Activated CD8-positive, alpha-beta T cell treated with anti-CD3 and anti-CD28 coated beads, Interleukin-2, amount 10 ng/mL, durations not matched to agents 7 days and 5 days (primary cell): ENCODE results near the gene CBARP. TPM values are rescaled to one million over a fixed set of nuclear protein-coding genes. Genes with fewer than 3 reads are reported as not detected.

Source experiments
- ATAC-seq: fragments of 150-1000 bp; cut with Tn5 transposase; one replicate; pipeline ENCODE4 v1.10.0; 2021; ENCODE audit warnings: moderate library complexity
- CTCF ChIA-PET: fragments of 350-600 bp; sonication (Branson Sonifier 250); formaldehyde crosslinking; loops from one replicate; lab custom pipeline; 2021; ENCODE audit warnings: antibody characterized with exemption; lab: Charles Lee
- POLR2A ChIA-PET: fragments of 350-600 bp; sonication (Branson Sonifier 250); formaldehyde crosslinking; loops from one replicate; lab custom pipeline; 2021; ENCODE audit warnings: antibody characterized with exemption; lab: Charles Lee
- DNase-seq: peaks from one replicate; pipeline ENCODE4 v3.0.0-alpha.2; 2020
- H3K27ac Mint-ChIP-seq: one replicate; pipeline ENCODE4 v1.8.0; 2021; ENCODE audit warnings: mild to moderate bottlenecking, mixed read lengths
- H3K27me3 Mint-ChIP-seq: one replicate; pipeline ENCODE4 v1.8.0; 2021; ENCODE audit warnings: low read depth, mixed read lengths
- H3K36me3 Mint-ChIP-seq: one replicate; pipeline ENCODE4 v1.8.0; 2021; ENCODE audit warnings: low read depth, mixed read lengths
- H3K4me1 Mint-ChIP-seq: one replicate; pipeline ENCODE4 v1.8.0; 2021; ENCODE audit warnings: low read depth, mixed read lengths
- H3K4me3 Mint-ChIP-seq: one replicate; pipeline ENCODE4 v1.8.0; 2021; ENCODE audit warnings: mild to moderate bottlenecking, mixed read lengths
- H3K9me3 Mint-ChIP-seq: one replicate; pipeline ENCODE4 v1.8.0; 2022; ENCODE audit warnings: mixed read lengths; ENCODE audit not compliant: insufficient read depth
- total RNA-seq, 2 experiments: library from RNA; stranded (reverse); gene quantifications; one replicate each; pipeline ENCODE4 v1.2.3, GENCODE V29; 2021

The CBARP gene, protein sequence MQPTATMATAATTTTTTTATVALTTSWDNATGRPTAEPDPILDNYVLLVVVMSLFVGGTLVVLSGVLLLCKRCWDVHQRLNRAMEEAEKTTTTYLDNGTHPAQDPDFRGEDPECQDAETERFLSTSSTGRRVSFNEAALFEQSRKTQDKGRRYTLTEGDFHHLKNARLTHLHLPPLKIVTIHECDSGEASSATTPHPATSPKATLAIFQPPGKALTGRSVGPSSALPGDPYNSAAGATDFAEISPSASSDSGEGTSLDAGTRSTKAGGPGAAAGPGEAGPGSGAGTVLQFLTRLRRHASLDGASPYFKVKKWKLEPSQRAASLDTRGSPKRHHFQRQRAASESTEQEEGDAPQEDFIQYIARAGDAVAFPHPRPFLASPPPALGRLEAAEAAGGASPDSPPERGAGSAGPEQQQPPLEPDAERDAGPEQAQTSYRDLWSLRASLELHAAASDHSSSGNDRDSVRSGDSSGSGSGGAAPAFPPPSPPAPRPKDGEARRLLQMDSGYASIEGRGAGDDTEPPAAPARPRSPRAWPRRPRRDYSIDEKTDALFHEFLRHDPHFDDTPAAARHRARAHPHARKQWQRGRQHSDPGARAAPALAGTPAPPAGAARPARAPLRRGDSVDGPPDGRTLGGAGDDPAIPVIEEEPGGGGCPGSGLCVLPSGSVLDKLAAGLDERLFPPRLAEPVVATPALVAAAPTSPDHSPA
- total RNA-seq: under 1 TPM in 1 of 2 experiments, not detected in 1; 0.10 TPM

DNA sequence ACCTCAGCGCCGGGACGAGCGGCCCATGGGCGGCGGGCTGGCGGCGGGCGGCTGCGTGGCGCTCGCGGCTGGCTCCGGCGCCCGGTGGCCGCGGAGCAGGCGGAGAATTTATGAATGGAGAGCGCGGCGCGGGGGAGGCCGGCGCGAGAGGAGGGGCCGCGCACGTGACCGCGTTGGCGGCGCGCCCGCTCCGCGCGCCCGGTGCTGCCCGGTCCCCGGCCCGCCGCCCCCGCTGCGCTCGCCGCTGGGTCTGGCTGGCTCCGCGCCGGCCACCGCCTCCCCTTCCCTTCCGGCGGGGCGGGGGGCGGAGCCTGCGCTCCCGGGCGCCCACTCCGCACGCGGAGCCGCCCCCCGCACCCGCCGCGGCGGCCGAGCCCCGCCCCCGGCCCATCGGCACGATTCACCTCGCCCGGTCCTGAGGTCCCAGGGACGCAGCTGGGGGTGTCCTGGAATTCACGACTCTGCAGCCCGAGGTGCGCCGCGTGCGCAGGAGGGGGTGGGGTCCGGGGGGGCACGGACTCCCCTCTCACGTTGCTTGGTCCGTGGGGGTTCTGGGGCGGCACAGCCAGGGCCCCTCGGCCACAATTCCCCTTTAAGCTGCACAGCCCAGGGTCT, at the start of gene CBARP:
TSS of gene CBARP (minus strand) at position 252 of the 615 bp plus-strand sequence. CDS start 1,905 bp downstream, outside the sequence.
- CTCF ChIA-PET: interaction anchor here (0.9 to 1.5 kb wide), 3 partner anchors 15 to 31 kb away, joined by 3 to 4 read pairs (median 3); no protein-coding TSS in a partner anchor

DNA sequence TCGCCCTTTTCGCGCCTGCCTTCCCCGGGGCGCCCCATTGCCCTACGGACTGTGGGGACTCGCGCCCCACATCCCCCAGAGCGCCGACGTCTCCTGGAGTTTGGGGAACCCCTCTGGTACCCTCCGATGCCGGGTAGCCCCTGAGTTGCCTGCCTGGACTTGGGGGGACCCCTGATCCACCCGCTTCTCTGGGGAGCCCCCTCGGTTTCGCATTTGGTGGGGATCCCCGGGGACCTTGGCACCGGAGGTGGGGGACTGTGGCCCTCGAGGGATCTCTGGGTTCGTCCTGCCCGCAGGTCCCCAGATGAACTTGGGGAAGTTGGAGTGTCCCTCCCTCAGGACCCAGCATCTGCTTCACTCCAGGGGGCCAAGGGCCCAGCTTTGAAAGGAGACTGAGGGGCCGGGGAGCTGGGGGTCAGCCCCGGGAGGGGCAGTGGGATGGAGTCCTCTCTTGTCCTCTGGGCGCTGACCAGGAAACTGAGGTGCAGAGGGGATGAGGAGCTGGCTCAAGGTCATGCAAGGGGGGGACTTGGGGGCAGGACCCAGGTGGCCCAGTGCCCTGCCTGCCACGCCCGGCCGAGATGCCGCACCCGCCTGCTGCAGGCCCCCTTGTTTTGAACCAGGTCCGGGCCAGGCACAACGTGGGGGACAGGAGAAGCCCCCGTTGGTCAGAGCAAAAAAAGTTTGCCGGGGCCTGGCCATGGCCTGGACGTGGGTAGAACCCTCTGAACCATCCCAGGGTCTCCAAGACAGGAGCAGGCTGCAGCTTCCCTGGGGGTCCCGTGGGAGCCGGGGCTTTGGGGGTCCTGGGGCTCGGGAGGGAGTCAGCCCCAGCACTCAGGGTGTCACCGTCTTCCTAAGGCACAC, 48.9 kb upstream of the CBARP start:
- DNase-seq (no peak), ATAC-seq (no peak)
- H3K36me3 Mint-ChIP-seq: no peaks in the 10 kb centered on the region
- ChIA-PET CTCF (no interaction called here), POLR2A (no interaction called here)
- peaks cover 8% of the 10 kb centered on the region for H3K4me1 Mint-ChIP-seq
- H3K27me3 Mint-ChIP-seq: peaks cover 25% of the 10 kb centered on the region
- H3K9me3 Mint-ChIP-seq: no peaks in the 10 kb centered on the region
- H3K27ac Mint-ChIP-seq: no peak overlapping the region
- peak overlapping the region; percentile 36 for H3K4me3 Mint-ChIP-seq

More for the DNA sequence above, at the start of gene CBARP:
- no peak for DNase-seq
- POLR2A ChIA-PET: no interaction called here
- ATAC-seq: peak; percentile 2
- Mint-ChIP-seq H3K27ac (peak within 1 kb of the TSS; percentile 32), H3K4me3 (peak within 1 kb of the TSS; percentile 67), H3K27me3 (peaks cover 17% of the 10 kb centered on the region), H3K36me3 (no peaks in the 10 kb centered on the region), H3K9me3 (no peaks in the 10 kb centered on the region), H3K4me1 (peaks cover 20% of the 10 kb centered on the region)

DNA sequence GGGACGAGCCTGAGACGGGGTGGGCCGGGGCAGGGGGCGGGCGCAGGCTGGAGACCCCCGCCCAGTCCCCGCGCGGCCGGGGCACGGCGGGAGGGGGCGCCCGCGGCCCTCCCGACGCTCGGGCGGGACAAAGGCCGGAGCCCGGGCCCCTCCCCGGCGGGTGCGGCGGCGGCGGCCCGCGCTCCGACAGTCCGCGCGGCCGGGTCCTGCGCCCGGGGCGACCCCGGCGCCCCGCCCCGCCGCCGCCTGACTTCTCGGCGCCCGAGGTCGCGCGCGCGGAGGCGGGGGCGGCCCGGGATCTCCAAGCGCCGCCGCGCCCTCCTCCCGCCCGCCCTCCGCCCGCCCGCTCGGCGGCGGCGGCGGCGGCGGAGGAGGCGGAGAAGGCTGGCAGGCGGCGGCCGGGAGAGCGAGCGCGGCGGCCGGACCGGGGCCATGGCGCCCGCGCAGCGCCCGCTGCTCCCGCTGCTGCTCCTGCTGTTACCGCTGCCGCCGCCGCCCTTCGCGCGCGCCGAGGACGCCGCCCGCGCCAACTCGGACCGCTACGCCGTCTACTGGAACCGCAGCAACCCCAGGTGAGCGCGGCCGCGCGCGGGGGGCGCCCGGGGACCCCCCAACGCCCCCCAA, 48.0 kb upstream of the CBARP start, which contains the start of gene EFNA2:
TSS of gene EFNA2 (plus strand) at position 137 of the 624 bp plus-strand sequence. CDS start at position 433, 296 bp downstream.
- peaks cover 10% of the 10 kb centered on the region for H3K4me1 Mint-ChIP-seq
- H3K27ac Mint-ChIP-seq: no peak within 1 kb of the TSS
- ATAC-seq: no peak
- ChIA-PET POLR2A (no interaction called here), CTCF (no interaction called here)
- peak within 1 kb of the TSS; percentile 36 for H3K4me3 Mint-ChIP-seq
- H3K36me3 Mint-ChIP-seq: no peaks in the 10 kb centered on the region
- no peaks in the 10 kb centered on the region for H3K9me3 Mint-ChIP-seq
- H3K27me3 Mint-ChIP-seq: peaks cover 25% of the 10 kb centered on the region
- DNase-seq: no peak

DNA sequence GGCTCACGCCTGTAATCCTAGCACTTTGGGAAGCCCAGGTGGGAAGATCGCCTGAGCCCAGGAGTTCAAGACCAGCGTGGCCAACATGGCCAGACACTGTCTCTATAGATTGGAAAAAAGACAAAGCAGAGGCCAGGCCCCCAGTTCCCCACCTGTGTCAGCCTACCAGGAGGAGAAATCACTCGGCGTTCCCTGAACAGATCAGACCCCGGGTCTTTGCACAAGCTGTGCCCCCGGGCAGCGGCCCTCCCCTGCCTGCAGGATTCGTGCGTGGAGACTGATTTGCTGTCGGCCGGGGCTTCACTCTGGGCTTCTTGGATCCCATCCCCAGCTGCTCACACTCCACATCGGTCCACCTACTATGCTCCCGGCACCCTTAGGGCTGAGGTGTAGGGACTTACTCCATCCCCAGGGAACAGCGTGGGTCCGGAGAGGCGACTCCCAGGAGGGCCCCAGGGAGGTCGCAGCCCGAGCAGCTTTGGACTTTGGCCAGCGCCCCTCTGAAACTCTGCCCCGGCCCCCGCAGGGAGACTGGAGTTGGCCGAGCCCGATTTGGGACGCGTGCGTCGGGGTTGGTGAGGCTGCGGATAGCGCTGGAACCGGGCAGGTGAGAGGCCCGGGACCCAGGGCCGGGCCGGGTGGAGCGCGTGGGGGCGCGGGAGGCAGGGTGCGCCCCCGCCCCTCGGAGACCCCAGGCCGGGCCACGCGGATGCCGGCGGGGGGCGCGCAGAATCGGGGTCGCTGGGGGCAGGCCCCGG, 47.4 kb upstream of the CBARP start:
- DNase-seq: no peak
- Mint-ChIP-seq H3K9me3 (no peaks in the 10 kb centered on the region), H3K4me3 (no peak overlapping the region), H3K27ac (no peak overlapping the region), H3K27me3 (peaks cover 25% of the 10 kb centered on the region), H3K4me1 (peaks cover 10% of the 10 kb centered on the region), H3K36me3 (peaks cover 3% of the 10 kb centered on the region)
- no peak for ATAC-seq
- ChIA-PET CTCF (interaction anchor here (1.7 kb wide), 1 partner anchor 9 kb away, joined by 3 read pairs; no protein-coding TSS in a partner anchor), POLR2A (interaction anchor here (0.6 to 3.1 kb wide), 2 partner anchors 16 to 1926 kb away, joined by 3 to 9 read pairs; partner anchors contain the start of gene CIRBP)

DNA sequence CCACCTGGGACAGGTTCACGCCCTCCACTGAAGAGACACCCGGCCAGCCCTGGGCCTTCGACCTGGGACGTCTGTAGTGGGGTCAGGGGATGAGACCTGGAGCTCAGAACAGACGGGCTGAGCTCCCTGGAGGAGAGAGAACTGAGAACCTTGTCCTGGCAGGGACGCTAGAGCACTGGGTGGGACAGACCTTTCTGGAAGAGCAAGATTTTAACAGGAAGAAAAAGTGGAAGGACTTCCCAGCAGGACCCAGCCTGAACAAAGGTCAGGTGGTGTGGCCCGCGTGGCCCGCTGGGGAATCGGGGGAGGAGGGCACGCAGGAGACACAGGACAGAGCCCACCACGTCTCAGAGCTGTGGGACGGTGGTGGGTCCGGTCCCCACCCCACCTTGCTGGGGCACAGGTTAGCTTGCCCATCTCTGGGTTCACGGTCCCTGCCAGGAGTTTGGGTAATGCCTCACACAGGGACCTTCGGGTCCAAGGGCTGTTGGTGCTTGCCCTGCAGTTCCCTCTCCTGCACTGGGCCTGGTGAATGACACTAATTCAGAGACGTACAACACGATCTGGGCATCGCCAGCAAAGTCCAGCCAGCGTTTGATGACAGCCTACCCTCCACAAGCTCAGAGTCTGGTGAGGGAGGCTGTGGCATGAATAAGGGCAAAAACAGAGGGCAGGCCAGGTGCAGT, 46.6 kb upstream of the CBARP start:
- ChIA-PET POLR2A (interaction anchor here (0.6 to 3.1 kb wide), 2 partner anchors 15 to 1927 kb away, joined by 3 to 9 read pairs; partner anchors contain the start of gene CIRBP), CTCF (interaction anchor here (1.7 kb wide), 1 partner anchor 8 kb away, joined by 3 read pairs; no protein-coding TSS in a partner anchor)
- no peaks in the 10 kb centered on the region for H3K9me3 Mint-ChIP-seq
- H3K36me3 Mint-ChIP-seq: peaks cover 10% of the 10 kb centered on the region
- H3K4me1 Mint-ChIP-seq: peaks cover 17% of the 10 kb centered on the region
- DNase-seq (no peak), ATAC-seq (no peak)
- H3K27ac Mint-ChIP-seq: no peak overlapping the region
- H3K27me3 Mint-ChIP-seq: peaks cover 25% of the 10 kb centered on the region
- H3K4me3 Mint-ChIP-seq: no peak overlapping the region

DNA sequence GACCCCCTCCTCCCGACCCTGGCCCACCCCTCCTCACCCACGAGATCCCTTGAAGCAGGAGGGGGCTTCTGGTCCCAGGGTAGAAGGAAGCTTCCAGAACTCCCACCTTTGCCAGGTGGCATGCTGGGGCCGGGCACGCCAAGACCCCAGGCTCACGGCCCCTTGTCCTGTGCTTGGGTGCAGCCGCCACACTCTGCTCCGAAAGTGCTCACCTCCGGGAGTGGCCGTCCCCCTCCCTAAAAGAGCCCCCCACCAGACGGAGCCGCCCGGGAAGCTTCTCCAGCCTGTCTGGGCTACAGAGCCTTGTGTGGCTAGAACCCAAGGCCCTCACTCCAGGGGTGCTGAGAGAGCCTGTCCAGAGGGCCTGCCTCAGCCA, 46.1 kb upstream of the CBARP start:
- DNase-seq: no peak
- ChIA-PET CTCF (interaction anchor here (1.7 kb wide), 1 partner anchor 8 kb away, joined by 3 read pairs; no protein-coding TSS in a partner anchor), POLR2A (interaction anchor here (3.1 kb wide), 1 partner anchor 15 kb away, joined by 9 read pairs; the partner anchor contains the start of gene CIRBP)
- Mint-ChIP-seq H3K27ac (no peak overlapping the region), H3K27me3 (peaks cover 22% of the 10 kb centered on the region), H3K4me3 (no peak overlapping the region), H3K9me3 (no peaks in the 10 kb centered on the region), H3K36me3 (peaks cover 13% of the 10 kb centered on the region), H3K4me1 (peaks cover 17% of the 10 kb centered on the region)
- no peak for ATAC-seq

DNA sequence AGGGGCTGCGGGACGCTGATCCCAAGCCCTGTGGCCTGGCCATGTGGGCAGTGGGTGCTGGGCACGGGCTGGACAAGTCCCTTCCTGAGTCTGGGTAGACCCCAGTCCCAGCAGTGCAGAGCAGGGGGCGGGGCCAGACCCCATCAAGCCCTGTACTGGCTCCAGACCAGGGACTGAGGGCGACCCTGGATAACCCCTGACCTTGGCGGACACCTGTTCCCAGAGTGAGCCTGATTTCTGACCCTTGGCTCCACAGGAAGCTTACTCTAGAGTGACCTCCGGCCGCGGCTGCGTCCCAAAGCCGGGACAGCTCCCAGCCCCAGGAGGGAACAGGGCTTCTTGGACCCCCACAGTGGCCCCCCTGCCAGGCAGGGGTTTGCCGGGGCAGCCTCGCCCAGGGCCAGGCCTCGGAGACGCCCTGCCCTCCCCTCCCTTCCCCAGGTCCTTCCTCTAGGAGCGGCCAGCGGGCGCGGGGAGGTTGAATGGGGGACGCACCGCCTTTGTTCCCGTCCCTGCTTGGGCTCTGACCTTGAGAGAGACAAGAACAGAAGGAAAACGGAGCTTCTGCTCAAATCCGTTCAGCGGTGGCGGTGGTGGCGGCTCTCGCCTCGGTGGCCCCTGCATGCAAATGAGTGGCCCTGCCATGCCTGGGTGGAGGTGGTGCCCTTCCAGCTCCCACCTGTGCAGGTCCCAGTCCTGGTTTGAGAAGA, 45.6 kb upstream of the CBARP start:
- Mint-ChIP-seq H3K27me3 (peaks cover 22% of the 10 kb centered on the region), H3K4me3 (no peak overlapping the region), H3K36me3 (peaks cover 15% of the 10 kb centered on the region), H3K27ac (no peak overlapping the region), H3K9me3 (no peaks in the 10 kb centered on the region), H3K4me1 (peaks cover 17% of the 10 kb centered on the region)
- POLR2A ChIA-PET: interaction anchor here (0.5 to 3.1 kb wide), 3 partner anchors 14 to 32 kb away, joined by 3 to 9 read pairs (median 4); partner anchors contain the start of gene CIRBP
- CTCF ChIA-PET: interaction anchor here (0.9 to 1.7 kb wide), 2 partner anchors 7 to 81 kb away, joined by 3 read pairs; no protein-coding TSS in a partner anchor
- ATAC-seq (no peak), DNase-seq (no peak)

DNA sequence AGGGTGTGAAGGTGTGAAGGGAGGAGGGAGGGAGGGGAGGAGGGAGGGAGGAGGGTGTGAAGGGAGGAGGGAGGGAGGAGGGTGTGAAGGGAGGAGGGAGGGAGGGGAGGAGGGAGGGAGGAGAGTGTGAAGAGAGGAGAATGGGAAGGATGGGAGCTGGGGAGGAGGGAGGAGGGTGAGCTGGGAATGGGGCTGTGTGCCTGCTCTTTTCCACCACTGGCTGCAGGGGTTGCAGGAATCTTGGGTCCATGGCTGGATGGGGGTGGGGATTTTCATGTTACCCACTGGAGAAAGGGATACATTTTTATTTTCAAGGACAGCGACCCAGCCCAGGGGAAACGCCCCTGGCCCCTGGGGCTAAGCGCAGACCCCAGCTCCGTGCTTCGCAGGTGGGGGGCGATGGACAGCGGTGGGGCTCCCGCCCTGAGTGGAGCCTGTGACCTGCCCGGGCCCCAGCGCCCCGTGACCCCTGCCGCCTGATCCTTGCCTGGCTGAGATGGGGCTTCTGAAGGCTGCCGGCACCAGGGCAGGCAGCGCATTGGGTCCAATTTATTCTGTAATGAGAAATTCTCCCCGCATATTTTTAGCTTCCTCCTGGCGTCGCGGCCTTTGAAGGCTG, 44.9 kb upstream of the CBARP start:
- Mint-ChIP-seq H3K4me3 (no peak overlapping the region), H3K36me3 (peaks cover 19% of the 10 kb centered on the region), H3K9me3 (no peaks in the 10 kb centered on the region), H3K27ac (no peak overlapping the region), H3K27me3 (peaks cover 19% of the 10 kb centered on the region), H3K4me1 (peaks cover 20% of the 10 kb centered on the region)
- CTCF ChIA-PET: interaction anchor here (0.9 kb wide), 1 partner anchor 82 kb away, joined by 3 read pairs; no protein-coding TSS in a partner anchor
- DNase-seq (no peak), ATAC-seq (no peak)
- POLR2A ChIA-PET: interaction anchor here (0.5 to 3.1 kb wide), 3 partner anchors 13 to 31 kb away, joined by 3 to 9 read pairs (median 4); partner anchors contain the start of gene CIRBP
